Testis (tissue), 3 donors: ENCODE measurements around the gene MTRF1. TPM values are rescaled to one million over a fixed set of nuclear protein-coding genes. Genes with fewer than 3 reads are reported as not detected.
A peak's percentile ranks its signal among the peaks of the same experiment; 100 is the strongest.

ENCODE experiments used
- DNase-seq: peaks from one replicate; pipeline ENCODE4 v3.0.0-alpha.2; 2019
- H3K27ac ChIP-seq, 2 donors: fragments of 200-600 bp; sonication (generic); one replicate each; pipeline ENCODE4 v1.5.1; 2019
- H3K27me3 ChIP-seq: fragments of 200-600 bp; sonication (generic); one replicate; pipeline ENCODE4 v1.5.1; 2019
- H3K36me3 ChIP-seq: fragments of 200-600 bp; sonication (generic); one replicate; pipeline ENCODE4 v1.5.1; 2017; ENCODE audit warnings: low read depth; ENCODE audit errors: missing control alignments
- H3K4me1 ChIP-seq: fragments of 200-600 bp; sonication (generic); one replicate; pipeline ENCODE4 v1.5.1; 2019
- H3K4me3 ChIP-seq, 2 donors: fragments of 200-600 bp; sonication (generic); one replicate each; pipeline ENCODE4 v1.5.1; 2017 to 2019
- H3K9me3 ChIP-seq: fragments of 200-600 bp; sonication (generic); one replicate; pipeline ENCODE4 v1.5.1; 2017
- POLR2A ChIP-seq: fragments of 450-650 bp; IDR thresholded peaks from one replicate; pipeline ENCODE4 v1.6.1; 2017; ENCODE audit warnings: antibody characterized with exemption, mild to moderate bottlenecking, moderate library complexity
- WGBS, 2 donors: methylation state at CpG; one replicate each; pipeline ENCODE4 v1.1.5; 2018; 5-methylcytosine and 5-hydroxymethylcytosine counted together
- intact Hi-C: fragments of 100-400 bp; cut with DNase I; formaldehyde crosslinking; loops from one replicate; pipeline ENCODE4 v1.15.1; 2023; ENCODE audit warnings: low total_unique reads
- polyA plus RNA-seq: library from polyadenylated mRNA; stranded (reverse); fragments of 350-450 nt; fragmentation: Illumina TruSeq; extraction: RNeasy Lipid Tissue Mini Kit (QIAGEN cat#74804); gene quantifications from one replicate; pipeline ENCODE4 v1.2.3, GENCODE V29; 2014; ENCODE audit warnings: low read depth, low replicate concordance; ENCODE audit not compliant: insufficient read depth
- total RNA-seq, 2 donors: library from RNA; depleted of rRNA; stranded (reverse); fragments of >200 nt; gene quantifications; one replicate each; pipeline ENCODE4 v1.2.3, GENCODE V29; 2016
- TF ChIP-seq, protein P1 (sequence below), 3 experiments: fragments of 450-650 bp in 2 of 3; fragments of 200-600 bp in 1 of 3; sonication (generic) in 1 of 3; IDR thresholded peaks; one replicate each; pipeline ENCODE4 v1.5.1; 2016 to 2019; ENCODE audit warnings: antibody characterized with exemption in 3 of 3, mild to moderate bottlenecking in 2 of 3, moderate library complexity in 1 of 3

MTRF1 gene
- total and polyA plus RNA-seq, 3 donors from 2014 or later = 20.3 to 32.8 (median 23.7) TPM

DNA sequence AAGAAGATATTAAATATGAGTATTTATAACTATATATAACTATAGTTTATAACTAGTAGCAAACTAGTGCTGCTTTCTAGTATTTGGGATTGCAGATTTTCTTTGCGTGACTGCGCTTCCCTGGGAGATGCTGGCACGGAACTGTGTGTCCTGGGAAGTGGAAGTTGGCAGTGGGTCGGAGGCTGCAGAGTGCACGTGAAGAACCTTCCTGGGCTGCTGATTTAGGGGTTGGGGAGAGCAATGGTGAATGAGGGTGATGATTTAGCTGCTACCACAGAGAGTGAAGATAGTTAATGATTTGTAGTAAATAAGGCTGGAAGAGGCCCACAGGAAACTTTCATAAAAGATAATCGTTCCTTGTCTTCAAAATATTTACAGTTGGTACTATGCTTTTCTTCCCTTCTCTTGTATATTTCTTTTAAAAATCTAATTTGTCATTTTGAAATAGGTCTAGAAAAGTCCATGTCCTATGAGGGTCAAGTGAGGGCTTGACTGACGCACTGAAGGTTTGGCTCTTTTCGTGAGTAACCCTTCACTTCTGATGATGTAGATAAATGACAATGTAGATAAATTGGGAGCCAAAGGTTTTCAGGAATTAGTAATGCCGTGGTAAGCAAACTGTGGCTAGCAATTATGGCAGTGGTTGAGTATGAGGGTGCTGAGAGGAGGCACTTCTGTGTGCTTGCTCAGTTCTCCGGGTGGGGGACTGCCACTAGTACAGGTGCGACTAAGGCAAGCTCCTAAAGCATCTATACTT is 44.7 kb upstream of the MTRF1 start:
- H3K27me3 ChIP-seq = no peaks in the 10 kb centered on the region
- DNase-seq = no peak
- H3K4me3 ChIP-seq = no peak overlapping the region
- no peak overlapping the region for H3K27ac ChIP-seq
- no peaks in the 10 kb centered on the region for H3K9me3 ChIP-seq
- intact Hi-C loops = no loop called here
- no peaks in the 10 kb centered on the region for H3K36me3 ChIP-seq
- 68 to 77% methylated on average over 11 of the region's 11 CpGs for WGBS, 2 donors
- H3K4me1 ChIP-seq = peaks cover 5% of the 10 kb centered on the region
- TF ChIP-seq POLR2A = no peak
- TF ChIP-seq, protein P1, sequence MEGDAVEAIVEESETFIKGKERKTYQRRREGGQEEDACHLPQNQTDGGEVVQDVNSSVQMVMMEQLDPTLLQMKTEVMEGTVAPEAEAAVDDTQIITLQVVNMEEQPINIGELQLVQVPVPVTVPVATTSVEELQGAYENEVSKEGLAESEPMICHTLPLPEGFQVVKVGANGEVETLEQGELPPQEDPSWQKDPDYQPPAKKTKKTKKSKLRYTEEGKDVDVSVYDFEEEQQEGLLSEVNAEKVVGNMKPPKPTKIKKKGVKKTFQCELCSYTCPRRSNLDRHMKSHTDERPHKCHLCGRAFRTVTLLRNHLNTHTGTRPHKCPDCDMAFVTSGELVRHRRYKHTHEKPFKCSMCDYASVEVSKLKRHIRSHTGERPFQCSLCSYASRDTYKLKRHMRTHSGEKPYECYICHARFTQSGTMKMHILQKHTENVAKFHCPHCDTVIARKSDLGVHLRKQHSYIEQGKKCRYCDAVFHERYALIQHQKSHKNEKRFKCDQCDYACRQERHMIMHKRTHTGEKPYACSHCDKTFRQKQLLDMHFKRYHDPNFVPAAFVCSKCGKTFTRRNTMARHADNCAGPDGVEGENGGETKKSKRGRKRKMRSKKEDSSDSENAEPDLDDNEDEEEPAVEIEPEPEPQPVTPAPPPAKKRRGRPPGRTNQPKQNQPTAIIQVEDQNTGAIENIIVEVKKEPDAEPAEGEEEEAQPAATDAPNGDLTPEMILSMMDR (IDR thresholded peaks at IDR 0.05) = no peak

DNA sequence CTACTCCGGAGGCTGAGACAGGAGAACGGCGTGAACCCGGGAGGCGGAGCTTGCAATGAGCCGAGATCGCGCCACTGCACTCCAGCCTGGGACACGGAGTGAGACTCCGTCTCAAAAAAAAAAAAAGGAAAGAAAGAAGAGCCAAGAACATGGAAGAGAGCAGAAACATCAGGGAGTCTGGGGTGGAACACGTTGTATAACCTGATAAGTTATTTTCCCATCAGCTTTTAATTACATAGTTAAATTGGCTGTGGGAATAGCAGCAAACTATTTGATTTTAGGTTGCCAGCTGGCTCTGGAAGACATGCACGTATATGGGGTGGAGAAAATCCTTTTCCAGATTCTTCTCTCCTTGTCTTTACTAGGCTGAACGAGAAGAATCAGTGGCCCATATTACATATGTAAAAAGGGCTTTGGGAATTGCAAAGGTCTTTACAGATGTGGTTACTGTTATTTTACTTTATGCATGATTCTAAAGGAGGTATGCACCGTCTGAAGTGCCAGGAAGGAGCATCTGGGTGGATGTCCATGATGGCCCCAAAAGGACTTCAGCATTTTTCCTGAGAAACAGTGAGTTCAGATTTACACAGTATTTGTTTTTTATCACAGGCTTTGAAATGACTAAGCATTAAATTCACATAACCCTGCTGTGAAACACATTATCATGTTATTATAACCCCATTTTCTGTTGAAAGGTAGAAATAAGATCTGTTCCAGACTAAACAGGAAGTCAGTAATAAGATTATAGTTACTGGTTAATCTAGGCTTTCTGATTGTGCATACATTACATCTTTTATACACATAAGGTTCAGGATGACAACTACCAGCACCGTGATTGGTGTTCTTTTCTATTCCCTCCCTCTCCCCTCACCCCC is 43.1 kb upstream of the MTRF1 start:
- no peak for TF ChIP-seq POLR2A
- TF ChIP-seq, protein P1 (IDR thresholded peaks at IDR 0.05) = no peak
- Histone ChIP-seq H3K4me3 (no peak overlapping the region), H3K27me3 (no peaks in the 10 kb centered on the region), H3K27ac (peak overlapping the region in 1 of 2 donors; percentile 27), H3K9me3 (no peaks in the 10 kb centered on the region), H3K4me1 (no peaks in the 10 kb centered on the region), H3K36me3 (no peaks in the 10 kb centered on the region)
- WGBS, 2 donors = 31 to 52% methylated on average over 15 of the region's 15 CpGs
- intact Hi-C loops = no loop called here
- no peak for DNase-seq

DNA sequence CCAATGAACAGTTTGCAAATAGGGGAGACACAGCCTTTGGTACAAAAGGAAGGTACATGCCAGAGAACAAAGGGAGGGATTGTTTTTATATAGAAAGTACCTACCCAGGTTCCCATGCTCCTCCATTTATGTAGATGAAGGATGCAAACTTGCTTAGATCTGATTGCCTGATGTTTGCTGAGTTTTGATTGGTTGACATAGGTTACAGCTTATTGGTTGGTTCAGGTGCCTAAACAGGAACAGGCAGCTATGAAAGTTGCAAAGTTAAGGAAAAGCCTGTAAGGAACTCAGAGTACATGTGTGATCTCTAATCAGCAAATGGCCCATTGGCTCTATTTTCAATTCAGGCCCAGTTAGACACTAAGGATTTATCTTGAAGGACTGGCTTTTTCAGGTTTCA is 41.2 kb upstream of the MTRF1 start:
- intact Hi-C loops = no loop called here
- Histone ChIP-seq H3K36me3 (no peaks in the 10 kb centered on the region), H3K27me3 (no peaks in the 10 kb centered on the region), H3K27ac (no peak overlapping the region), H3K4me3 (no peak overlapping the region), H3K9me3 (no peaks in the 10 kb centered on the region), H3K4me1 (no peaks in the 10 kb centered on the region)
- DNase-seq = no peak
- TF ChIP-seq, protein P1 (IDR thresholded peaks at IDR 0.05) = no peak
- TF ChIP-seq POLR2A = no peak

DNA sequence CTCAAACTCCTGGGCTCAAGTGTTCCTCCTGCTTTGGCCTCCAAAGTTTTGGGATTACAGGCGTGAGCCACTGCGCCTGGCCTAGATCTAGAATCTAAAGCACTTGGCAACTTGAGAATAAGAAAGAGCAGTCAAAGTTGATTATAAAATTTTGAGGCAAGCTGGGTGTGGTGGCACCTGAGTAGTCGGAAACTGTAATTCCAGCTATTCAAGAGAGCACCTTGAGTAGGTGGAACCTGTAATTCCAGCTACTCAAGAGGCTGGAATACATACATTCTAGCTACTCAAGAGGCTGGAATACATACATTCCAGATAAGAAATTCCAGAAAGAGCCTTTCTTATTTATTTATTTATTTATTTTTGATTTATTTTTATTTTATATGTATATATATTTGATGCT is 39.4 kb upstream of the MTRF1 start:
- WGBS, 2 donors = 88 to 97% methylated on average over 3 of the region's 3 CpGs
- H3K9me3 ChIP-seq = no peaks in the 10 kb centered on the region
- intact Hi-C loops = no loop called here

More for the DNA sequence above, 39.4 kb upstream of the MTRF1 start:
- Histone ChIP-seq H3K27ac (no peak overlapping the region), H3K4me1 (no peaks in the 10 kb centered on the region), H3K36me3 (no peaks in the 10 kb centered on the region), H3K27me3 (no peaks in the 10 kb centered on the region), H3K4me3 (no peak overlapping the region)
- no peak for TF ChIP-seq POLR2A
- TF ChIP-seq, protein P1 (IDR thresholded peaks at IDR 0.05) = no peak
- no peak for DNase-seq
